Left colon (tissue), 2 donors: Measurements from ENCODE around the gene PBX2. TPM values are rescaled to one million over a fixed set of nuclear protein-coding genes. Genes with fewer than 3 reads are reported as not detected.
"Not testable (repeated sequence)": the region's sequence is repeated elsewhere in the genome, so short reads cannot be mapped to it uniquely, and the experiment has no call there.

ENCODE experiments used
- ATAC-seq: fragments of 200-7000 bp; cut with Tn5 transposase; one replicate; pipeline ENCODE4 v1.9.1; 2020; ENCODE audit warnings: mild to moderate bottlenecking, moderate library complexity
- DNase-seq, 2 donors: peaks; one replicate each; pipeline ENCODE4 v3.0.0-alpha.2; 2020
- intact Hi-C, 2 donors: fragments of 100-400 bp; cut with DNase I in 1 of 2; cut with micrococcal nuclease in 1 of 2; formaldehyde crosslinking; loops; one replicate each; pipeline versions ENCODE4 v1.11.2 to v1.14.0; 2022; cut with DNase I, micrococcal nuclease
- microRNA-seq, 2 donors: library from miRNA; unstranded; fragments of <30 nt; microRNA quantifications; one replicate each; pipeline versions ENCODE4 v1.1.0 to v1.2.0, GENCODE V29; 2020
- total RNA-seq, 2 donors: library from RNA; stranded (reverse); fragmentation: NEBNext Ultra II Directional; extraction: Animal tissue kit (Norgen Biotek cat#: 25700); gene quantifications; one replicate each; pipeline ENCODE4 v1.2.1, GENCODE V29; 2021
- donor health status: DM: no; HTN: no; CAD: no.
- donor health status: DM: yes; HTN: yes; CAD: no.

PBX2 gene
- total RNA-seq, 2 donors from 2014 or later = 41.5 to 49.6 TPM

DNA sequence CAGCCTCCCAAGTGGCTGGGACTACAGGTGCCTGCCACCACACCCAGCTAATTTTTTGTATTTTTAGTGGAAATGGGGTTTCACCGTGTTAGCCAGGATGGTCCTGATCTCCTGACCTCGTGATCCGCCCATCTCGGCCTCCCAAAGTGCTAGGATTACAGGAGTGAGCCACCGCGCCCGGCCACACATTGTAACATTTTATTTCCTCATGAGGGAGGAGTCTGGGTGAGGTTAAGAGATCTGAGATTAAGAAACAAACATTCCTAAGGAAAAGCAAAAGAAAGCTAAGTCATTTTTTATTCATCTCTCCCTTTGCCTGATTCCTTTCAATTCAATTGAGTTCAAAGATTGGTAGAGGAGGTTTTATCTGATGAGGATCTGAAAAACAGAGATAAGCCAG is 45.8 kb downstream of the PBX2 start:
- DNase-seq = peak; percentile 50 to 57
- intact Hi-C loops = not testable (repeated sequence)
- ATAC-seq = peak; percentile 86

GRCh38 chr6:32140420-32141046 is 49.5 kb downstream of the PBX2 start:
- intact Hi-C loops = no loop called here
- no peak for DNase-seq

GRCh38 chr6:32139590-32139989 is 50.4 kb downstream of the PBX2 start:
- DNase-seq = no peak
- intact Hi-C loops = no loop called here
- no peak for ATAC-seq

More at GRCh38 chr6:32140420-32141046, 49.5 kb downstream of the PBX2 start:
- no peak for ATAC-seq

DNA sequence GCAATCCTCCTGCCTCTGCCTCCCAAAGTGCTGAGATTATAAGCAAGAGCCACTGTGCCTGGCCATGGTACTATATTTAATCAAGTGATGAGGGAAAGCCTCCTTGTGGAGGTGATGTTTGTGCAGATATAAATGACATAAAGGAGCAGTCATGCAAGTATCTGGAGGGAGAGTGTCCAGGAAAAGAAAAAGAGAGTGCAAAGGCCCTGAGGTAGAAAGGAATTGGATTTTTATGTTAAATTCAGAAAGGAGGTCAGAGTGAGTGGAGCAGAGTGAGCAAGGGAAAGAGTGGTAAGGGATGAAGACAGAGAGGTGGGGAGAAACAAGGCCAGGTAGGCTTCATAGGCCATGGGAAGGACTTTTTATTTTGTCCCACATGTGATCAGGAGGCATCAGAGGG is 52.5 kb downstream of the PBX2 start:
- DNase-seq (no peak), ATAC-seq (no peak)
- intact Hi-C loops = no loop called here

Small RNA genes within 50 kb of the gene (microRNA-seq; reads per million reads assigned to microRNA genes)
- gene MIR6721 (0.53 to 1.4 reads per million in 2 donors), gene MIR6833 (0 to 1.1 reads per million in 2 donors)

Other genes starting within 250 kb of the PBX2 start
- 10 to 100 TPM; 22.2 to 58.8 TPM for gene CFB, start 244.1 kb downstream of the PBX2 start, total RNA-seq
- 10 to 100 TPM; 47.9 to 51.3 TPM for gene NELFE, start 231.2 kb downstream of the PBX2 start, total RNA-seq
- 10 to 100 TPM; 55.4 to 70.8 TPM for gene SKIC2, start 231.0 kb downstream of the PBX2 start, total RNA-seq
- 10 to 100 TPM; 14.4 to 15.8 TPM for gene DXO, start 218.1 kb downstream of the PBX2 start, total RNA-seq
- gene C4A, start 208.1 kb downstream of the PBX2 start, total RNA-seq = 10 to 100 TPM in 1 of 2 donors, 1 to 10 TPM in 1; 4.1 to 40.0 TPM
- 10 to 100 TPM in 1 of 2 donors, 1 to 10 TPM in 1; 3.8 to 31.2 TPM for gene C4B, start 175.4 kb downstream of the PBX2 start, total RNA-seq
- under 1 TPM in 1 of 2 donors, not detected in 1; 0.15 TPM for gene CYP21A2, start 151.8 kb downstream of the PBX2 start, total RNA-seq
- gene TNXB, start 80.9 kb downstream of the PBX2 start, total RNA-seq = 10 to 100 TPM; 19.4 to 35.9 TPM
- 100 to 1,000 TPM in 1 of 2 donors, 10 to 100 TPM in 1; 83.7 to 111 TPM for gene ATF6B, start 62.0 kb downstream of the PBX2 start, total RNA-seq
- 1 to 10 TPM; 4.6 to 4.9 TPM for gene FKBPL, start 59.9 kb downstream of the PBX2 start, total RNA-seq
- gene PRRT1, start 38.3 kb downstream of the PBX2 start, total RNA-seq = 1 to 10 TPM; 1.0 to 2.0 TPM
- gene PPT2, start 36.1 kb downstream of the PBX2 start, total RNA-seq = 10 to 100 TPM; 18.8 to 19.9 TPM
- gene EGFL8, start 25.6 kb downstream of the PBX2 start, total RNA-seq = 10 to 100 TPM; 13.7 to 19.9 TPM
- gene AGPAT1, start 14.1 kb downstream of the PBX2 start, total RNA-seq = 10 to 100 TPM; 44.4 to 55.0 TPM
- gene RNF5, start 11.8 kb downstream of the PBX2 start, total RNA-seq = 100 to 1,000 TPM in 1 of 2 donors, 10 to 100 TPM in 1; 87.2 to 104 TPM
- 1 to 10 TPM; 4.4 TPM for gene AGER, start 5.9 kb downstream of the PBX2 start, total RNA-seq
- 10 to 100 TPM in 1 of 2 donors, 1 to 10 TPM in 1; 5.6 to 11.1 TPM for gene GPSM3, start 2.4 kb upstream of the PBX2 start, total RNA-seq
- 1 to 10 TPM; 4.1 to 4.3 TPM for gene NOTCH4, start 33.9 kb upstream of the PBX2 start, total RNA-seq
- not detected for gene TSBP1, start 181.7 kb upstream of the PBX2 start, total RNA-seq
- gene BTNL2, start 217.0 kb upstream of the PBX2 start, total RNA-seq = not detected
- 100 to 1,000 TPM in 1 of 2 donors, 10 to 100 TPM in 1; 29.3 to 159 TPM for gene HLA-DRA, start 249.7 kb upstream of the PBX2 start, total RNA-seq